ENCODE measurements around the gene MYZAP. TPM values are rescaled to one million over a fixed set of nuclear protein-coding genes. Genes with fewer than 3 reads are reported as not detected.

Gene MYZAP
- total RNA-seq, 1 experiment from 2014 or later = 0.68 TPM

GRCh38 chr15:57606816-57607215 is 15.1 kb downstream of the MYZAP start:
- POLR2A ChIA-PET = interaction anchor here (0.6 kb wide), 1 partner anchor 53 kb away, joined by 3 read pairs; no protein-coding TSS in a partner anchor
- TF ChIP-seq MLX (CRISPR knock-in tag; IDR thresholded peaks at IDR 0.05) = no peak
- TF ChIP-seq ERG (CRISPR knock-in tag; IDR thresholded peaks at IDR 0.05) = no peak
- TF ChIP-seq PREB (CRISPR knock-in tag; IDR thresholded peaks at IDR 0.05; ENCODE audit: borderline replicate concordance) = no peak
- no peak for TF ChIP-seq STAT6 (CRISPR knock-in tag; conservative IDR thresholded peaks at IDR 0.05; ENCODE audit: low read depth)
- TF ChIP-seq FOXJ3 (CRISPR knock-in tag; IDR thresholded peaks at IDR 0.05; ENCODE audit: borderline replicate concordance) = no peak
- no peak for TF ChIP-seq ZBTB43 (CRISPR knock-in tag; IDR thresholded peaks at IDR 0.05)
- no peak for TF ChIP-seq PRRX2 (CRISPR knock-in tag; IDR thresholded peaks at IDR 0.05)
- no peak for TF ChIP-seq E2F4 (CRISPR knock-in tag; IDR thresholded peaks at IDR 0.05; ENCODE audit: borderline replicate concordance, low read depth)
- no peak for TF ChIP-seq ZNF396 (CRISPR knock-in tag; IDR thresholded peaks at IDR 0.05; ENCODE audit: borderline replicate concordance)
- no peak for TF ChIP-seq JUN (CRISPR knock-in tag; IDR thresholded peaks at IDR 0.05)
- TF ChIP-seq ZNF425 (CRISPR knock-in tag; conservative IDR thresholded peaks at IDR 0.05) = no peak
- TF ChIP-seq ETV6 (CRISPR knock-in tag; IDR thresholded peaks at IDR 0.05) = no peak
- no peak for TF ChIP-seq CTCF (IDR thresholded peaks at IDR 0.05)
- no peak for TF ChIP-seq ESRRA (CRISPR knock-in tag; IDR thresholded peaks at IDR 0.05; ENCODE audit: borderline replicate concordance)
- TF ChIP-seq CREB1 (CRISPR knock-in tag; IDR thresholded peaks at IDR 0.05) = no peak
- no peak for TF ChIP-seq ZNF671 (CRISPR knock-in tag; IDR thresholded peaks at IDR 0.05)
- TF ChIP-seq USF1 (CRISPR knock-in tag; IDR thresholded peaks at IDR 0.05) = no peak
- no peak for TF ChIP-seq TCF7 (CRISPR knock-in tag; IDR thresholded peaks at IDR 0.05; ENCODE audit: low read depth)
- TF ChIP-seq NR2C2 (CRISPR knock-in tag; IDR thresholded peaks at IDR 0.05) = no peak
- TF ChIP-seq SOX15 (CRISPR knock-in tag; IDR thresholded peaks at IDR 0.05) = no peak
- CTCF ChIA-PET = no interaction called here
- H3K27me3 Mint-ChIP-seq (ENCODE audit: low read depth) = no peaks in the 10 kb centered on the region; the same call in 1 of the 2 replicates
- H3K4me3 Mint-ChIP-seq = no peak overlapping the region
- H3K27ac Mint-ChIP-seq = no peak overlapping the region
- no peak for DNase-seq (ENCODE audit: low spot score)
- H3K9me3 Mint-ChIP-seq = no peaks in the 10 kb centered on the region
- peaks cover 14% of the 10 kb centered on the region for H3K4me1 Mint-ChIP-seq
- ATAC-seq = no peak
- no peaks in the 10 kb centered on the region for H3K36me3 Mint-ChIP-seq
